UCSD-AML1 (cell line): ENCODE measurements around the gene PSMB4.
"Not testable (repeated sequence)": the region's sequence is repeated elsewhere in the genome, so short reads cannot be mapped to it uniquely, and the experiment has no call there.

Experiments used
- DNase-seq: peaks from one replicate; lab custom pipeline; 2025; ENCODE audit not compliant: unreplicated experiment; lab: John Stamatoyannopoulos, UW

The PSMB4 gene

DNA sequence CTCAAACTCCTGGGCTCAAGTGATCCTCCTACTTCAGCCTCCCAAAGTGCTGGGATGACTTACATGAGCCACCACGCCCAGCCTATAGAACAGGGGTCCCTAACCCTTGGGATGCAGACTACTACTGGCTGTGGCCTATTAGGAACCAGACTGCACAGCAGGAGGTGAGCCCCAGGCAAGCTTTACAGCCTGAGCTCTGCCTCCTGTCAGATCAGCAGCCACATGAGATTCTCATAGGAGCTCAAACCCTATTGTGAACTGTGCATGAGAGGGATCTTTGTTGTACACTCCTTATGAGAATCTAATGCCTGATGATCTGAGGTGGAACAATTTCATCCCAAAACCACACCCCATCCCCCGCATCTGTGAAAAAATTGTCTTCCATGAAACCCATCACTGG, 13.4 kb upstream of the PSMB4 start:
- no peak for DNase-seq

- DNase-seq, result not testable (repeated sequence)
Observed at GRCh38 chr1:151390221-151391078, 8.9 kb upstream of the PSMB4 start.

- no peak for DNase-seq
Observed at GRCh38 chr1:151391079-151391563, 8.3 kb upstream of the PSMB4 start.

GRCh38 chr1:151393583-151393982, 5.8 kb upstream of the PSMB4 start:
- DNase-seq, result no peak

- not testable (repeated sequence) for DNase-seq
Observed at GRCh38 chr1:151396265-151396664, 3.1 kb upstream of the PSMB4 start.

DNA sequence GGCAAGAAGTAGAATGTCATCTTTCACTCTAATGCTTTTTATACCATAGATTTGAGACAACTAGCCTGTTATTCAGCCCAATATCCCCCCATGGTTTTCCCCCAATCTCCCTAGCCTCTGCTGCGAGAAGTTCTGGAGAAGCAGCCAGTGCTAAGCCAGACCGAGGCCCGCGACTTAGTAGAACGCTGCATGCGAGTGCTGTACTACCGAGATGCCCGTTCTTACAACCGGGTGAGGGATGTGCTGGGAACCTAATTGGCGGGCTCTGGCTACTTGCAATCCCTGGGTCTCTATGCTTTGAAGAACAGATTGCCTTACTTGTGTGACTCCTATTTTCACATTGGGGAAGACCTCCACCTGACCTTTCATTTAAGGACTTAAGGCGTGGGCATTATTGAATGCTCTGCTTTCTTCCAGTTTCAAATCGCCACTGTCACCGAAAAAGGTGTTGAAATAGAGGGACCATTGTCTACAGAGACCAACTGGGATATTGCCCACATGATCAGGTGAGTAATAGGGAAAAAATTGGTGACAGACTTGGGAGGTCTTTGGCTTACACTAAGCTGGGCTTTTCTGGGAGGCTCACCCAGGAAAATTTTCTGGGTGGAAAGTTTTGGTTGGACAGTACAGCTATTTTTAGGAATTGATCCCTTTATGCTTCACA, 1.9 kb downstream of the PSMB4 start:
- no peak for DNase-seq

GRCh38 chr1:151401860-151402259, 2.5 kb downstream of the PSMB4 start:
- DNase-seq, result no peak

GRCh38 chr1:151402764-151403163, 3.4 kb downstream of the PSMB4 start:
- no peak for DNase-seq

DNA sequence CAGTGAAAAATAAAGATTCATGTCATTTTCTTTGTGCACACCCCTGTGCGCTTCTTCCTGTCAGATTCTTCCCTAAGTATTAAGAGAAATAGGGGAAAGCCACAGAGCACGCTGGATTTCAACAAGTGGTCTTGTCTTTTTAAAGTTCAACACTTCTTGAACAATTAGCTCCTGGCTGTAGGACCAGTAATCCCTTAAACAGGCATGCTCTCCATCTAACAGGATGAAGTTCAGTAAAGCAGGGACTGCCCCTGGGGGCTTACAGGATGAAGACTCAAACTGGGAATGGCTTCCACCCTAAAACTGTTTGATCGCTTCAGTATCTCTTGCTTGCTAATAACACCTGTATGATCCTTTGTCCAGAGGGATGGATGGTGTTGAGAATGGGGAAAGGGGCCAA, 4.2 kb downstream of the PSMB4 start:
- DNase-seq, result no peak

- DNase-seq, result no peak
Observed at GRCh38 chr1:151405187-151405951, 6.0 kb downstream of the PSMB4 start.

DNA sequence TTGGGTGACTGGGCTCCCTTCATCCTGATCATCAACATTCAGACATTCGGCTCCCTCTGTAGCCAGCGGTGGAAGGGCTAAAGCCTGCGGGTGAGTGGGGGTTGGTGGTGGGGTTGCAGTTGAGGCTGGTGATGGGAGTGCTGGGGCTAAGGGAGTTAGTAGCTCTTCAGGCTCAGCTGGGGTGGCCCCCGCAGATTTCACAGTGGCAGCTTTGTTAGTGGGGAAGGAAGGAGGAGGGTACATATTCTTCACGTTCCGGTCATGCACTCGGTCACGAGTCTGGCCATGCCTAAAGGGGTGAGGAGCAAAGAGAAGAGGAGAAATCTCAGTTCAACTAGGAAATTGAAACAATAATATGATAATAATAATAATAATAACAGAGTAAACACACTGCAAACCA, 6.8 kb downstream of the PSMB4 start:
- no peak for DNase-seq

DNA sequence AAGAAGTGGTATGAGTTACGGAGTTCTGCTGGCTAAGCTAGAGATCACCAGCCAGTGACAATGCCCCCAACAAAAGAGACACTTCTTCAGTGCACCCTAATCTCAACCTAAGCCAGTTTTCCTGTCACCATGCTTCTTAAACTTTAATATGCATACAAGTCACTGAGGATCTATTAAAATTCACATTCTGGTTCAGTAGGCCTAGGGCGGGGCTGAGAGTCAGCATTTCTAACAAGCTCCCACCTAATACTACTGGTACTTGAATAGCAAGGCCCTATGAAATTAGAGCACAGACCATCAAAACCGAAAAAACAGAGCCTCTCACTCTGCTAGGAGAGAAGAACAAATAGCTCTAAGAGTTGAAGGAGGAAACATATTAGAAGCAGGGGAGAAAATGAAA, 7.9 kb downstream of the PSMB4 start:
- DNase-seq, result no peak

DNA sequence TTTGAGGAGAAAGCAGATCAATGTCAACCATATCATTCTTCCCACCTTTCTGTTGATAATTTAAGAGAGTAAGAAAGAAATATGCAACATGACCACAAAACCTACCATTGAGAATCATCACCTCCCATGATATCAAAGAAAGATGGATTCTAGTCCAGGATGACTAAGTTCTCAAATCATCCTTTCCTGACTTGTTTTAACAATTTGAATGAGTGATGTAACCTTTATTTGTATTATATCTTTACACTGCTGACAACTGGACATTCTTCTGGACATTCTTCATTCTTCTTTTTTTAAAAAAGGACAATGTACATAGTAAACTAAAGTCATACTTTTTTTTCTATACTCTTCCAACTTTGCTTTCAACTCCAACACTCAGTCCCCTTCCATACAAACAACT, 9.5 kb downstream of the PSMB4 start:
- DNase-seq, result no peak

DNA sequence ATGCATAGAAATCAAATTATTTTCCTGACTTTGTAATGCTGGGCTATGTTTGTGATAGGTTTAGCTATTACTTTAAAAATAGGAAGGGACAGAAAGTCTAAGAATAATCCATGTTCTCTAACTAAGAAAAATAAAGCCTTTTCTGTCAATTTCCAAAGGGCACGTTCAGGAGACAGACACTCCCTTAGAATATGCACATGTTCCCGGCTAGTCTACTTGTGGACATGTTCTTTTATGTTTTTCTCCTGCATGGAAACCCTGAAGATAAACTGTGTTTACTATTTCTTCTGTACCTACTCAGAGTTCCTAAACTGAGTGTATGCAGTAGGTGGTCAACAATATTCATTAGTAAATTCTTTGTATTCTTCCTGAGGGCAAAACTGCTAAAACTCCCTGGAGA, 12.5 kb downstream of the PSMB4 start:
- no peak for DNase-seq

DNA sequence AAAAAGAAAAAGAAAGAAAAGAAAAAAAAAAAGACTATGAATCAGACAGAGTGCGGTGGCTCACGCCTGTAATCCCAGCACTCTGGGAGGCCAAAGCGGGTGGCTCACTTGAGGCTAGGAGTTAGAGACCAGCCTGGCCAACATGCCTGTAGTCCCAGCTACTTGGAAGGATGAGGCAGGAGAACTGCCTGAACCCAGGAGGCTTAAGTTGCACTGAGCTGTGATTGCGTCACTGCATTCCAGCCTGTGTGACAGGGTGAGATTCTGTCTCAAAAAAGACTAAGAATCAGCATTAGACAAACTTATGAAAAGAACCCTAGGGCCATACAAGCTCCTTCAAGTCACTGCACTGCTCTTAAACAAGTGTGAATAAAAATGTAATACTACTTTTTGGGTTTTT, 16.9 kb downstream of the PSMB4 start:
- DNase-seq, result no peak

DNA sequence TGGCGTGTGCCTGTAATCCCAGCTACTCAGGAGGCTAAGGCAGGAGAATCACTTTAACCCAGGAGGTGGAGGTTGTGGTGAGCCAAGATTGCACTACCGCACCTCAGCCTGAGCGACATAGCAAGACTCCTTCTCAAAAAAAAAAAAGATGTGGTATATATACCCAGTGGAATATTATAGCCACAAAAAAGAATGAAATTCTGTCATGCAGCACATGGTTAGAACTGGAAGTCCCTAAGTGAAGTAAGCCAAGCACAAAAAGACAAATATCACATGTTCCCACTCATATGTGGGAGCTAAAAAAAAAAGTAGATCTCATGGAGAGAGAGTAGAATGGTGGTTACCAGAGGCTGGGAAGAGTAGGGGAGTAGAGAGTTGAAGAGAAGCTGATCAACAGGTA, 18.7 kb downstream of the PSMB4 start:
- no peak for DNase-seq

- no peak for DNase-seq
Observed at GRCh38 chr1:151419819-151420218, 20.4 kb downstream of the PSMB4 start.

DNA sequence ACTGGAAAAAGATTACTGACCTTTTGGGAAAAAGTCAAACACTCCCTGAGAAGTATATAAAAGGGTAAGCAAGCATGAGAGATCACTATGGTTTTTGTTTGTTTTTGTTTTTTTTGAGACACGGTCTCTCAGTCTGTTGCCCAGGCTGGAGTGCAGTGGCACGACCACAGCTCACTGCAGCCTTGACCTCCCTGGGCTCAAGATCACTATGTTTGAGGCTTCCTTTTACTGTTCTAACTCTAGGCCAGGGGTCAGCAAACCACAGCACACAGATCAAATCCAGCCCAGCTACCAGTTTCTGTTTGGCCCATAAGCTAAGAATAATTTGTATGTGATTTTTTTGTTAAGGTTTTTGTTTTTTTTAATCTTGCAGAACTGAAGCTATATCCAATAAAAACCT, 25.7 kb downstream of the PSMB4 start:
- DNase-seq, result no peak

DNA sequence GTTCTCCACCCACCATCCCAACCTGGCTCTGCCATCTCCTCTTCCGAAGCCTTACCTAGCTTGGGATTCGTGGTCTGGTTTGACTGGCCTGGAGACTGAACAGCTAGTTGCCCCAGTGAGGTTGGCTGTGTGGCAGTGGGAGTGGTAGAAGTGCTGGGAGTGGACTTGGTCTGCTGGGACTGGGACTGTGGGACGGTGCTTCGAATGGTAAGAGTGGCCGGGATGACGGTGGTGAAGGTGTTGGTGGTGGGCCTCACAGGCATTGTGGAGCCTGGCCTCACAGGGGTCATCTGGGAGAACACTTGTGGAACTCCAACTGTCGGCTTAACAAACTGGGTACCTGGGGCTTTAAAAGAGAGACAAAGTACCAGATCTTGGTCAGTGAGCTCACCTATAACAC, 28.7 kb downstream of the PSMB4 start:
- DNase-seq, result no peak

DNA sequence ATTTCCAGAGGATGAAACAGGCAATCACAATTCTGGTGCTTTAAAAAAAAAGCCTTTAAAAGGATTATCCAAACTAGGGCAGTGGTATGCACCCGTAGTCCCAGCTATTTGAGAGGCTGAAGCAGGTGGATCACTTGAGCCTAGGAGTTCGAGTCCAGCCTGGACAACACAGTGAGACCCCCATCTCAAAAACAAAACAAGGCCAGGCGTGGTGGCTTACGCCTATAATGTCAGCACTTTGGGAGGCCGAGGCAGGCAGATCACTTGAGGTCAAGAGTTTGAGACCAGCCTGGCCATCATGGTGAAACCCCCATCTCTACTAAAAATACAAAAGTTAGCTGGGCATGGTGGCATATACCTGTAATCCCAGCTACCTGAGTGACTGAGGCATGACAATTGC, 34.5 kb downstream of the PSMB4 start:
- DNase-seq, result not testable (repeated sequence)

DNA sequence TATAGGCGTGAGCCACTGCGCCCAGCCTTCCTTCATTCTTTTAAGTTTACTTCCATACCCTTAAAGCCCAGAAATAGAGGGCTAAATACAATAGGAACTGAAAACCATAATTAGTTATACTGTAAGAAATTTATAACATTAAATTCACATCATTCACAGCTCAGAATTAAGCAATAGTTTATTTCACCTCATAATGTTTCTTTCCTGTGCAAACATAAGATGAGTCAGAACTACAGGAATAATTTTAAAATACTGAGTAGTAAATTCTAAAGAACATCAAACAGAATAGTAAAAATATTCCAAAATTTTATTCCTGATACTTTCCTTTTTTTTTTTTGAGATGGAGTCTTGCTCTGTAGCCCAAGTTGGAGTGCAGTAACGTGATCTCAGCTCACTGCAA, 35.8 kb downstream of the PSMB4 start:
- no peak for DNase-seq

- no peak for DNase-seq
Observed at GRCh38 chr1:151436985-151437384, 37.6 kb downstream of the PSMB4 start.
